PC-9 (cell line): ENCODE results near the gene CDC73. TPM values are rescaled to one million over a fixed set of nuclear protein-coding genes. Genes with fewer than 3 reads are reported as not detected.
"Not testable (repeated sequence)": the region's sequence is repeated elsewhere in the genome, so short reads cannot be mapped to it uniquely, and the experiment has no call there.

Experiments
- BruUV-seq: library from RNA; stranded (reverse); fragments of 400-500 nt; replicated peaks from 2 replicates; lab custom pipeline; 2021; lab: Mats Ljungman, UMichigan
- CTCF ChIA-PET: fragments of 300-600 bp; sonication (Branson Sonifier 250); formaldehyde crosslinking; loops from one replicate; lab custom pipeline; 2022; ENCODE audit warnings: antibody characterized with exemption; lab: Charles Lee
- POLR2A ChIA-PET: fragments of 300-600 bp; sonication (Branson Sonifier 250); formaldehyde crosslinking; loops from one replicate; lab custom pipeline; 2022; ENCODE audit warnings: antibody characterized with exemption; ENCODE audit not compliant: unreplicated experiment; lab: Charles Lee
- DNase-seq, 2 experiments: peaks; one replicate each; pipeline versions ENCODE4 v3.0.0 to v3.0.0-alpha.2; 2015 to 2022; ENCODE audit warnings: mixed read lengths in 1 of 2
- H2AFZ ChIP-seq: fragments of 200-600 bp; sonication (generic); 2 replicates; pipeline ENCODE4 v1.8.1; 2017; ENCODE audit warnings: antibody characterized with exemption
- H3F3A ChIP-seq: fragments of 200-600 bp; sonication (generic); 2 replicates; pipeline ENCODE4 v1.8.1; 2017; ENCODE audit warnings: antibody characterized with exemption, mild to moderate bottlenecking, low read depth; ENCODE audit not compliant: insufficient read depth
- H3K27ac ChIP-seq: fragments of 200-600 bp; sonication (generic); 2 replicates; pipeline ENCODE4 v1.6.1; 2016; ENCODE audit warnings: mixed run types
- H3K27me3 ChIP-seq: fragments of 200-600 bp; sonication (generic); 2 replicates; pipeline ENCODE4 v1.6.1; 2016; ENCODE audit warnings: low read depth, mixed run types; ENCODE audit not compliant: insufficient read depth
- H3K36me3 ChIP-seq: fragments of 200-600 bp; sonication (generic); 2 replicates; pipeline ENCODE4 v1.6.1; 2016; ENCODE audit warnings: low read depth, mixed run types
- H3K4me1 ChIP-seq: fragments of 200-600 bp; sonication (generic); replicated peaks from 2 replicates; pipeline ENCODE4 v1.6.1; 2016; ENCODE audit warnings: mixed run types; ENCODE audit not compliant: insufficient read depth
- H3K4me2 ChIP-seq: fragments of 200-600 bp; sonication (generic); 2 replicates; pipeline ENCODE4 v1.6.1; 2017; ENCODE audit warnings: mixed run types
- H3K4me3 ChIP-seq: fragments of 200-600 bp; sonication (generic); 2 replicates; pipeline ENCODE4 v1.6.1; 2016; ENCODE audit warnings: mixed run types
- H3K79me2 ChIP-seq: fragments of 200-600 bp; sonication (generic); 2 replicates; pipeline ENCODE4 v1.6.1; 2017; ENCODE audit warnings: low read depth, mixed run types
- H3K9me2 ChIP-seq: fragments of 200-600 bp; sonication (generic); 2 replicates; pipeline ENCODE4 v1.8.1; 2017; ENCODE audit warnings: mild to moderate bottlenecking; ENCODE audit not compliant: insufficient read depth
- H3K9me3 ChIP-seq: fragments of 200-600 bp; sonication (generic); 2 replicates; pipeline ENCODE4 v1.8.1; 2016; ENCODE audit warnings: low read depth; ENCODE audit not compliant: insufficient read depth
- H4K20me1 ChIP-seq: fragments of 200-600 bp; sonication (generic); 2 replicates; pipeline ENCODE4 v1.8.1; 2017; ENCODE audit not compliant: insufficient read depth
- CTCF ChIP-seq: fragments of 200-600 bp; sonication (generic); conservative IDR thresholded peaks from 2 replicates; pipeline ENCODE4 v1.6.1; 2017; ENCODE audit warnings: mixed run types, antibody characterized with exemption, mild to moderate bottlenecking, moderate library complexity
- EZH2 ChIP-seq: fragments of 200-600 bp; sonication (generic); IDR thresholded peaks from 2 replicates; pipeline ENCODE4 v1.8.0; 2017; ENCODE audit warnings: antibody characterized with exemption, low read depth
- intact Hi-C: fragments of 100-400 bp; cut with micrococcal nuclease; formaldehyde crosslinking; loops from one replicate; pipeline ENCODE4 v1.10.0; 2022; ENCODE audit not compliant: unreplicated experiment
- total RNA-seq: library from RNA; stranded (reverse); gene quantifications from 2 replicates; pipeline ENCODE4 v1.2.3, GENCODE V29; 2021

Gene CDC73
- total RNA-seq, 1 experiment from 2014 or later, result 39.6 TPM

GRCh38 chr1:193185211-193185610, 63.4 kb downstream of the CDC73 start:
- Histone ChIP-seq H3K27ac (no peak overlapping the region), H2AFZ (no peak overlapping the region), H3K27me3 (no peaks in the 10 kb centered on the region), H4K20me1 (peaks cover 5% of the 10 kb centered on the region; the same call in 1 of the 2 replicates), H3K4me3 (no peak overlapping the region), H3K4me2 (no peak overlapping the region), H3F3A (0 out of 2 replicates have a peak, but pooled peaks cover 7% of the 10 kb centered on the region), H3K9me2 (no peaks in the 10 kb centered on the region), H3K9me3 (no peaks in the 10 kb centered on the region), H3K79me2 (peaks cover 25% of the 10 kb centered on the region; the same call in 1 of the 2 replicates), H3K36me3 (no peaks in the 10 kb centered on the region), H3K4me1 (peaks cover 5% of the 10 kb centered on the region; the same call in 1 of the 2 replicates)
- DNase-seq, result no peak
- intact Hi-C loops, result loop anchor here (10.0 kb wide), 1 partner anchor 220 kb away; no protein-coding TSS in a partner anchor
- POLR2A ChIA-PET, result no interaction called here
- CTCF ChIA-PET, result no interaction called here
- no peak for TF ChIP-seq CTCF
- no peak for TF ChIP-seq EZH2
- BruUV-seq, result no TSS peak

- POLR2A ChIA-PET, result no interaction called here
- Histone ChIP-seq H3K4me1 (peaks cover 5% of the 10 kb centered on the region; the same call in 1 of the 2 replicates), H3K9me2 (no peaks in the 10 kb centered on the region), H3K79me2 (peaks cover 25% of the 10 kb centered on the region; the same call in 1 of the 2 replicates), H3K9me3 (no peaks in the 10 kb centered on the region), H3K4me2 (no peak within 1 kb of the TSS), H3F3A (0 out of 2 replicates have a peak, but pooled peaks cover 7% of the 10 kb centered on the region), H3K4me3 (no peak within 1 kb of the TSS), H4K20me1 (peaks cover 5% of the 10 kb centered on the region; the same call in 1 of the 2 replicates), H3K27me3 (no peaks in the 10 kb centered on the region), H3K36me3 (no peaks in the 10 kb centered on the region), H3K27ac (no peak within 1 kb of the TSS), H2AFZ (no peak within 1 kb of the TSS)
- CTCF ChIA-PET, result no interaction called here
- DNase-seq, result no peak
- no TSS peak for BruUV-seq
- intact Hi-C loops, result loop anchor here (10.0 kb wide), 1 partner anchor 219 kb away; no protein-coding TSS in a partner anchor
- TF ChIP-seq CTCF (no peak), EZH2 (no peak)
Observed at GRCh38 chr1:193185901-193186731, 64.3 kb downstream of the CDC73 start, which contains the start of gene B3GALT2. Gene B3GALT2, minus strand, starts transcription at chr1:193186613. Its CDS starts 5,051 bp downstream, at chr1:193181562.

- Histone ChIP-seq H2AFZ (no peak overlapping the region), H3K79me2 (peaks cover 25% of the 10 kb centered on the region; the same call in 1 of the 2 replicates), H3F3A (0 out of 2 replicates have a peak, but pooled peaks cover 5% of the 10 kb centered on the region), H3K27ac (no peak overlapping the region), H3K36me3 (no peaks in the 10 kb centered on the region), H4K20me1 (peaks cover 5% of the 10 kb centered on the region; the same call in 1 of the 2 replicates), H3K4me1 (peaks cover 5% of the 10 kb centered on the region; the same call in 1 of the 2 replicates), H3K27me3 (no peaks in the 10 kb centered on the region), H3K9me3 (no peaks in the 10 kb centered on the region), H3K9me2 (no peaks in the 10 kb centered on the region), H3K4me3 (no peak overlapping the region), H3K4me2 (no peak overlapping the region)
- POLR2A ChIA-PET, result no interaction called here
- no peak for DNase-seq
- TF ChIP-seq CTCF (no peak), EZH2 (no peak)
- no TSS peak for BruUV-seq
- intact Hi-C loops, result loop anchor here (10.0 kb wide), 1 partner anchor 218 kb away; no protein-coding TSS in a partner anchor
- CTCF ChIA-PET, result interaction anchor here (0.7 kb wide), 1 partner anchor 85 kb away, joined by 3 read pairs; no protein-coding TSS in a partner anchor
Observed at GRCh38 chr1:193187114-193187513, 65.3 kb downstream of the CDC73 start.

GRCh38 chr1:193188915-193189314, 67.1 kb downstream of the CDC73 start:
- H4K20me1 ChIP-seq, DNase-seq, H3F3A ChIP-seq, BruUV-seq, H3K4me2 ChIP-seq, CTCF ChIA-PET, H3K4me3 ChIP-seq, H2AFZ ChIP-seq, POLR2A ChIA-PET, H3K9me3 ChIP-seq, H3K27ac ChIP-seq, H3K27me3 ChIP-seq, H3K36me3 ChIP-seq, H3K4me1 ChIP-seq, H3K9me2 ChIP-seq: not testable (repeated sequence)
- intact Hi-C loops, result loop anchor here (10.0 kb wide), 1 partner anchor 216 kb away; no protein-coding TSS in a partner anchor
- peaks cover 18% of the 10 kb centered on the region; the same call in 1 of the 2 replicates for H3K79me2 ChIP-seq
